ENCODE results near the gene NOB1.
A peak's percentile ranks its signal among the peaks of the same experiment; 100 is the strongest.

NOB1 gene

DNA sequence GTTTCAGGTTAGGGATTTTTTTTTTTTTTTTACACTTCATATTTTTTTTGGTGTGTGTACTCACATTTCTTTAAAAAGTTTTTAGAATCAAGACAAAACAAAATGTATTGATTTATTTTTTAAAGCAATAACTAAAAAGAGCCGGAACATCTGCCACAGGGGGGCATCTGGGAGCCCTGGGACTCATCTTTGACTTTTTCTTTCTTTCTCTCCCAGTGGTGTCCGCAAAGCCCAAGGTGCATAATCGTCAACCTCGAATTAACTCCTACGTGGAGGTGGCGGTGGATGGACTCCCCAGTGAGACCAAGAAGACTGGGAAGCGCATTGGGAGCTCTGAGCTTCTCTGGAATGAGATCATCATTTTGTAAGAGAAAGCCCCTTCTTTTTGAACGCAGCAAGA, 43.7 kb upstream of the NOB1 start:
- Histone ChIP-seq H3K79me2 (ENCODE audit: insufficient read depth, low read length) (no peaks in the 10 kb centered on the region), H3F3A (ENCODE audit: insufficient read depth, low read length) (no peaks in the 10 kb centered on the region), H3K27me3 (ENCODE audit: insufficient read depth, low read length) (no peaks in the 10 kb centered on the region), H3K4me1 (ENCODE audit: insufficient read depth, low read length, severe bottlenecking) (peaks cover 8% of the 10 kb centered on the region), H2AFZ (ENCODE audit: low read length) (no peak overlapping the region), H3K36me3 (ENCODE audit: insufficient read depth, low read length) (peaks cover 18% of the 10 kb centered on the region), H3K9ac (ENCODE audit: low read length) (no peak overlapping the region), H3K9me2 (ENCODE audit: low read depth, low read length) (no peaks in the 10 kb centered on the region), H3K4me2 (ENCODE audit: low read length) (no peak overlapping the region), H3K27ac (ENCODE audit: low read depth, low read length, poor library complexity, severe bottlenecking) (no peak overlapping the region), H3K9me3 (ENCODE audit: low read length) (no peaks in the 10 kb centered on the region), H3K4me3 (ENCODE audit: low read depth, low read length, poor library complexity, severe bottlenecking) (no peak overlapping the region), H4K20me1 (ENCODE audit: insufficient read depth, low read length) (no peaks in the 10 kb centered on the region)
- TF ChIP-seq, protein P1, sequence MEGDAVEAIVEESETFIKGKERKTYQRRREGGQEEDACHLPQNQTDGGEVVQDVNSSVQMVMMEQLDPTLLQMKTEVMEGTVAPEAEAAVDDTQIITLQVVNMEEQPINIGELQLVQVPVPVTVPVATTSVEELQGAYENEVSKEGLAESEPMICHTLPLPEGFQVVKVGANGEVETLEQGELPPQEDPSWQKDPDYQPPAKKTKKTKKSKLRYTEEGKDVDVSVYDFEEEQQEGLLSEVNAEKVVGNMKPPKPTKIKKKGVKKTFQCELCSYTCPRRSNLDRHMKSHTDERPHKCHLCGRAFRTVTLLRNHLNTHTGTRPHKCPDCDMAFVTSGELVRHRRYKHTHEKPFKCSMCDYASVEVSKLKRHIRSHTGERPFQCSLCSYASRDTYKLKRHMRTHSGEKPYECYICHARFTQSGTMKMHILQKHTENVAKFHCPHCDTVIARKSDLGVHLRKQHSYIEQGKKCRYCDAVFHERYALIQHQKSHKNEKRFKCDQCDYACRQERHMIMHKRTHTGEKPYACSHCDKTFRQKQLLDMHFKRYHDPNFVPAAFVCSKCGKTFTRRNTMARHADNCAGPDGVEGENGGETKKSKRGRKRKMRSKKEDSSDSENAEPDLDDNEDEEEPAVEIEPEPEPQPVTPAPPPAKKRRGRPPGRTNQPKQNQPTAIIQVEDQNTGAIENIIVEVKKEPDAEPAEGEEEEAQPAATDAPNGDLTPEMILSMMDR (IDR thresholded peaks at IDR 0.05; ENCODE audit: low read length) = 0 out of 2 replicates have a peak, but pooled peaks have one; percentile 13
- no peak for TF ChIP-seq EZH2 (IDR thresholded peaks at IDR 0.05; ENCODE audit: borderline replicate concordance, low read length)

DNA sequence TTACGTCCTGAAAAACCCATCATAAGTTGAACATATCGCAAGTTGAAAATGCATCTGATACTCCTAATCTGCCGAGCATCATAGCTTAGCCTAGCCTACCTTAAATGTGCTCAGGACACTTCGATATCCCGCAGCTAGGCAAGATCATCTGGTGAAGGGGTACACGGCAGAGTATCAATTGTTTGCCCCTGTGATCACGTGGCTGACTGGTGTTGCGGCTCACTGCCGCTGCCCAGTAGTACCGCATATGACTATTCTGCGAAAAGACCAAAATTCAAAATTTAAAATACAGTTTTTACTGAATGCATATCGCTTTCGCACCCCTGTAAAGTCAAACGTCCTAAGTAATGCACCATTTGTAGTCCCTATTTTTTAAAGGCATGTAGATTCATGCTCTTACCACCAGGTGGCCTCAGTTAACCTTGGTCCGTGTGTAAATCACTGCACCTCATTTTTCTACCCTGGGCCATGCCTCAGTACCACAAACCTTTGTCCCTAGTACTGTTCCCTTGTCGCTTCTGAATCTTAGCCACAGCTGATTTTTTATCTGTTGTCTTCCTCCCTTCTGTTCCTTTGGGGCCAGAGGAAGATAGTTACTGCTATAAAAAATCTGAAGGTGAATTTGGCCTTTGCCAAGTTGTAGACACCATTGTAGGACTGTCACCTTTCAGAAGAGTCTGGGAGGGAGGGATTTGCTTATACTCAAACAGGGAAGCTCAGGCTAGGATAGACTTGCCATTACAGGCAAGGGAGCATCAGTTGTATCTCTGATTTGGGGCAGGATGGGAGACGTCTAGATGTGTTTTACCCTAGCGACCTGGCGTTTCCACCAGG, 41.8 kb upstream of the NOB1 start:
- Histone ChIP-seq H4K20me1 (ENCODE audit: insufficient read depth, low read length) (no peaks in the 10 kb centered on the region), H3K27ac (ENCODE audit: low read depth, low read length, poor library complexity, severe bottlenecking) (no peak overlapping the region), H3K9me2 (ENCODE audit: low read depth, low read length) (no peaks in the 10 kb centered on the region), H3K27me3 (ENCODE audit: insufficient read depth, low read length) (no peaks in the 10 kb centered on the region), H3K79me2 (ENCODE audit: insufficient read depth, low read length) (no peaks in the 10 kb centered on the region), H3K9me3 (ENCODE audit: low read length) (no peaks in the 10 kb centered on the region), H3K36me3 (ENCODE audit: insufficient read depth, low read length) (peaks cover 18% of the 10 kb centered on the region), H3K4me1 (ENCODE audit: insufficient read depth, low read length, severe bottlenecking) (peaks cover 8% of the 10 kb centered on the region), H3K4me3 (ENCODE audit: low read depth, low read length, poor library complexity, severe bottlenecking) (no peak overlapping the region), H3F3A (ENCODE audit: insufficient read depth, low read length) (no peaks in the 10 kb centered on the region), H2AFZ (ENCODE audit: low read length) (no peak overlapping the region), H3K4me2 (ENCODE audit: low read length) (no peak overlapping the region), H3K9ac (ENCODE audit: low read length) (no peak overlapping the region)
- TF ChIP-seq, protein P1 (IDR thresholded peaks at IDR 0.05; ENCODE audit: low read length) = peak; percentile 89
- no peak for TF ChIP-seq EZH2 (IDR thresholded peaks at IDR 0.05; ENCODE audit: borderline replicate concordance, low read length)

DNA sequence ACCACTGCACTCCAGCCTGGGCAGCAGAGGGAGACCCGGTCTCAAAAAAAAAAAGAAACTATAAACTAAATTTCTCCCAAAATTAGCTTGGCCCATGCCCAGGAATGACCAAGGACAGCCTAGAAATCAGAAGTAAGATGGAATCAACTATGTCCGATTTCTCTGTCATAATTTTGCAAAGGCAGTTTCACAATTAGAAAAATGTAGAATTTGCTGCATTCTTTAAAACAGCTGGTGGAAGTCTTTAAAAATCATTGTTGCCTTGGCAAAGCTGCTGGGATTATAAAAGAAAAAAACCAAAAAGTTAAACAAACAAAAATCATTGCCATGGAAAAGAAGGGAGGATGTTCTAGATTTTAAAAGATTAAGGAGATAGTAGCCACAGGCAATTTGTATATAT, 39.8 kb upstream of the NOB1 start:
- H4K20me1 ChIP-seq (ENCODE audit: insufficient read depth, low read length) = no peaks in the 10 kb centered on the region
- peaks cover 10% of the 10 kb centered on the region; the same call in 1 of the 2 replicates for H3K36me3 ChIP-seq (ENCODE audit: insufficient read depth, low read length)
- TF ChIP-seq, protein P1 (IDR thresholded peaks at IDR 0.05; ENCODE audit: low read length) = no peak
- TF ChIP-seq EZH2 (IDR thresholded peaks at IDR 0.05; ENCODE audit: borderline replicate concordance, low read length) = no peak
- H3K27ac ChIP-seq (ENCODE audit: low read depth, low read length, poor library complexity, severe bottlenecking) = no peak overlapping the region
- peaks cover 8% of the 10 kb centered on the region for H3K4me1 ChIP-seq (ENCODE audit: insufficient read depth, low read length, severe bottlenecking)
- no peaks in the 10 kb centered on the region for H3K27me3 ChIP-seq (ENCODE audit: insufficient read depth, low read length)
- no peaks in the 10 kb centered on the region for H3K79me2 ChIP-seq (ENCODE audit: insufficient read depth, low read length)
- no peaks in the 10 kb centered on the region for H3K9me3 ChIP-seq (ENCODE audit: low read length)
- no peaks in the 10 kb centered on the region for H3K9me2 ChIP-seq (ENCODE audit: low read depth, low read length)
- no peak overlapping the region for H3K4me3 ChIP-seq (ENCODE audit: low read depth, low read length, poor library complexity, severe bottlenecking)
- no peak overlapping the region for H2AFZ ChIP-seq (ENCODE audit: low read length)
- H3K9ac ChIP-seq (ENCODE audit: low read length) = no peak overlapping the region
- H3K4me2 ChIP-seq (ENCODE audit: low read length) = no peak overlapping the region
- no peaks in the 10 kb centered on the region for H3F3A ChIP-seq (ENCODE audit: insufficient read depth, low read length)

Data from OCI-LY1 (cell line).